ENCODE measurements around the gene CITED4.

GRCh38 chr1:40856656-40857302 is 5.4 kb downstream of the CITED4 start:
- TF ChIP-seq MAX (IDR thresholded peaks at IDR 0.05) (no peak), REST (IDR thresholded peaks at IDR 0.05; ENCODE audit: low read depth) (no peak), EP300 (IDR thresholded peaks at IDR 0.05; ENCODE audit: borderline replicate concordance) (no peak), TCF12 (IDR thresholded peaks at IDR 0.05; ENCODE audit: low read depth) (no peak), TEAD4 (IDR thresholded peaks at IDR 0.05) (no peak), FOXM1 (IDR thresholded peaks at IDR 0.05; ENCODE audit: borderline replicate concordance, low read depth) (no peak), TAF1 (IDR thresholded peaks at IDR 0.05; ENCODE audit: low read depth) (no peak), CEBPB (IDR thresholded peaks at IDR 0.05) (no peak), EGR1 (IDR thresholded peaks at IDR 0.05) (no peak), ZBTB7A (IDR thresholded peaks at IDR 0.05; ENCODE audit: low read depth) (no peak), RAD21 (IDR thresholded peaks at IDR 0.05; ENCODE audit: low read depth) (no peak), CREB1 (IDR thresholded peaks at IDR 0.05; ENCODE audit: low read depth) (no peak), YY1 (IDR thresholded peaks at IDR 0.05; ENCODE audit: low read depth) (no peak)

Data from Ishikawa (cell line).